Head of caudate nucleus (tissue), 42 donors: ENCODE data around the gene CENPL.
"Not testable (repeated sequence)": the region's sequence is repeated elsewhere in the genome, so short reads cannot be mapped to it uniquely, and the experiment has no call there.

Source experiments
- DNase-seq, 42 donors: peaks; one replicate each; pipeline versions ENCODE4 v3.0.0 to v3.0.0-alpha.2; 2020 to 2021; ENCODE audit warnings: mixed read lengths in 7 of 42
- intact Hi-C: fragments of 100-400 bp; cut with DNase I; formaldehyde crosslinking; loops from one replicate; pipeline ENCODE4 v1.15.0; 2022

Gene CENPL

GRCh38 chr1:173861731-173862145 is 37.1 kb upstream of the CENPL start:
- intact Hi-C loops, result no loop called here
- no peak for DNase-seq

GRCh38 chr1:173860065-173860464 is 35.4 kb upstream of the CENPL start:
- DNase-seq, result no peak
- intact Hi-C loops, result no loop called here

GRCh38 chr1:173859547-173859946 is 34.9 kb upstream of the CENPL start:
- intact Hi-C loops, DNase-seq: not testable (repeated sequence)

- intact Hi-C loops, result no loop called here
- no peak for DNase-seq
Measured at GRCh38 chr1:173857363-173857917, 32.8 kb upstream of the CENPL start.

GRCh38 chr1:173856903-173857302 is 32.2 kb upstream of the CENPL start:
- intact Hi-C loops, result no loop called here
- DNase-seq, result no peak

- intact Hi-C loops, result no loop called here
- DNase-seq, result no peak
Measured at GRCh38 chr1:173856014-173856413, 31.3 kb upstream of the CENPL start.

- intact Hi-C loops, result no loop called here
- DNase-seq, result no peak
Measured at GRCh38 chr1:173853074-173853473, 28.4 kb upstream of the CENPL start.

GRCh38 chr1:173852105-173852504 is 27.4 kb upstream of the CENPL start:
- intact Hi-C loops, result no loop called here
- DNase-seq, result no peak

GRCh38 chr1:173832748-173833147 is 8.1 kb upstream of the CENPL start:
- no peak for DNase-seq

GRCh38 chr1:173827611-173828010 is 2.9 kb upstream of the CENPL start:
- DNase-seq, result no peak
- intact Hi-C loops, result no loop called here

More at GRCh38 chr1:173832748-173833147, 8.1 kb upstream of the CENPL start:
- intact Hi-C loops, result no loop called here

GRCh38 chr1:173823781-173824314 is 835 bp downstream of the CENPL start:
- intact Hi-C loops, result loop anchor here (2.0 kb wide), 1 partner anchor 393 kb away; no protein-coding TSS in a partner anchor
- no peak for DNase-seq

GRCh38 chr1:173821680-173822079 is 3.0 kb downstream of the CENPL start:
- intact Hi-C loops, result no loop called here
- DNase-seq, result no peak

- intact Hi-C loops, result no loop called here
Measured at GRCh38 chr1:173818459-173818858, 6.2 kb downstream of the CENPL start.

GRCh38 chr1:173813654-173814053 is 11.0 kb downstream of the CENPL start:
- DNase-seq, intact Hi-C loops: not testable (repeated sequence)

More at GRCh38 chr1:173818459-173818858, 6.2 kb downstream of the CENPL start:
- DNase-seq, result no peak

- intact Hi-C loops, result no loop called here
- DNase-seq, result no peak
Measured at GRCh38 chr1:173802961-173803360, 21.7 kb downstream of the CENPL start.

GRCh38 chr1:173799995-173800394 is 24.7 kb downstream of the CENPL start:
- DNase-seq, intact Hi-C loops: not testable (repeated sequence)

- intact Hi-C loops, result no loop called here
- DNase-seq, result no peak
Measured at GRCh38 chr1:173798078-173798477, 26.6 kb downstream of the CENPL start.

- intact Hi-C loops, result no loop called here
Measured at GRCh38 chr1:173789841-173790240, 34.8 kb downstream of the CENPL start.

GRCh38 chr1:173784997-173785396 is 39.7 kb downstream of the CENPL start:
- peak in 11 of 42 donors; percentile 14 to 52 (median 28) for DNase-seq
- intact Hi-C loops, result no loop called here

More at GRCh38 chr1:173789841-173790240, 34.8 kb downstream of the CENPL start:
- DNase-seq, result no peak

- no peak for DNase-seq
- intact Hi-C loops, result no loop called here
Measured at GRCh38 chr1:173779936-173780335, 44.7 kb downstream of the CENPL start.

GRCh38 chr1:173775578-173776226 is 49.0 kb downstream of the CENPL start:
- intact Hi-C loops, result no loop called here
- DNase-seq, result no peak
